Keratinocyte (primary cell): ENCODE measurements around the gene RAB3A. TPM values are rescaled to one million over a fixed set of nuclear protein-coding genes. Genes with fewer than 3 reads are reported as not detected.
"Not testable (repeated sequence)": the region's sequence is repeated elsewhere in the genome, so short reads cannot be mapped to it uniquely, and the experiment has no call there.

Experiments used
- DNase-seq: peaks from one replicate; pipeline ENCODE4 v3.0.0-alpha.2; 2011; ENCODE audit warnings: low read depth, missing footprints, low spot score
- FAIRE-seq: peaks from 2 replicates; lab custom pipeline; 2011; peaks lifted over from hg19 to GRCh38; lab: Jason Lieb, UNC
- H2AFZ ChIP-seq: 2 replicates; pipeline ENCODE4 v1.6.0; 2012; ENCODE audit warnings: low read length, control low read depth, inconsistent platforms; ENCODE audit not compliant: control insufficient read depth
- H3K27ac ChIP-seq: 2 replicates; pipeline ENCODE4 v1.5.1; 2011; ENCODE audit warnings: low read length; ENCODE audit not compliant: control insufficient read depth, insufficient read depth
- H3K27me3 ChIP-seq: 3 replicates; pipeline ENCODE4 v1.6.0; 2011; ENCODE audit warnings: low read length; ENCODE audit not compliant: control insufficient read depth, insufficient read depth; ENCODE audit errors: extremely low read depth
- H3K36me3 ChIP-seq, 2 experiments: 2 replicates in 1 of 2; 3 replicates in 1 of 2; pipeline ENCODE4 v1.5.1; 2011; ENCODE audit warnings: low read length in 2 of 2, mild to moderate bottlenecking in 1 of 2; ENCODE audit not compliant: control insufficient read depth in 2 of 2, insufficient read depth in 2 of 2; ENCODE audit errors: extremely low read depth in 1 of 2
- H3K4me1 ChIP-seq: 3 replicates; pipeline ENCODE4 v1.5.1; 2011; ENCODE audit warnings: low read length; ENCODE audit not compliant: control insufficient read depth, insufficient read depth; ENCODE audit errors: extremely low read depth
- H3K4me2 ChIP-seq: 3 replicates; pipeline ENCODE4 v1.6.0; 2011; ENCODE audit warnings: low read depth, low read length; ENCODE audit not compliant: control insufficient read depth, insufficient read depth; ENCODE audit errors: extremely low read depth
- H3K4me3 ChIP-seq, 3 experiments: fragments of 200-600 bp in 1 of 3; sonication (generic) in 1 of 3; 2 replicates in 2 of 3; 3 replicates in 1 of 3; pipeline ENCODE4 v1.5.1; 2011 to 2016; ENCODE audit warnings: low read length in 3 of 3, mild to moderate bottlenecking in 3 of 3, control low read depth in 2 of 3, inconsistent platforms in 1 of 3, low read depth in 1 of 3, mixed read lengths in 1 of 3, mixed run types in 1 of 3, moderate library complexity in 1 of 3; ENCODE audit not compliant: control insufficient read depth in 2 of 3, insufficient read depth in 2 of 3; ENCODE audit errors: extremely low read depth in 1 of 3
- H3K79me2 ChIP-seq: 2 replicates; pipeline ENCODE4 v1.6.0; 2012; ENCODE audit warnings: low read length; ENCODE audit not compliant: control insufficient read depth, insufficient read depth
- H3K9ac ChIP-seq: 3 replicates; pipeline ENCODE4 v1.6.0; 2011; ENCODE audit warnings: low read length; ENCODE audit not compliant: control insufficient read depth, insufficient read depth; ENCODE audit errors: extremely low read depth
- H3K9me1 ChIP-seq: 3 replicates; pipeline ENCODE4 v1.6.0; 2011; ENCODE audit warnings: low read length; ENCODE audit not compliant: control insufficient read depth, insufficient read depth; ENCODE audit errors: extremely low read depth
- H3K9me3 ChIP-seq: 2 replicates; pipeline ENCODE4 v1.5.1; 2012; ENCODE audit warnings: low read depth, low read length; ENCODE audit not compliant: control insufficient read depth
- H4K20me1 ChIP-seq: 3 replicates; pipeline ENCODE4 v1.6.0; 2011; ENCODE audit warnings: low read length; ENCODE audit not compliant: control insufficient read depth, insufficient read depth; ENCODE audit errors: extremely low read depth
- EZH2 ChIP-seq: IDR thresholded peaks from one replicate; pipeline ENCODE4 v1.6.1; 2012; ENCODE audit warnings: inconsistent platforms, mild to moderate bottlenecking, low read length, moderate library complexity
- dilution Hi-C: fragments of 300-500 bp; cut with MboI; formaldehyde crosslinking; loops from one replicate; pipeline ENCODE4 v1.7.0; 2020; ENCODE audit warnings: low sequenced_read_pairs; ENCODE audit not compliant: extremely low pct_ligation_motif_present
- polyA plus RNA-seq, 5 experiments: library from polyadenylated mRNA; depleted of rRNA in 3 of 5; stranded (reverse) in 3 of 5; stranded (forward) in 1 of 5; unstranded in 1 of 5; fragments of >200 nt; gene quantifications; 1 replicate in 1 of 5; 2 replicates in 3 of 5; 3 replicates in 1 of 5; pipeline versions ENCODE4 v1.2.1 to v1.2.3, GENCODE V29; 2011 to 2012; ENCODE audit warnings: missing spikeins in 2 of 5, low read depth in 1 of 5, low replicate concordance in 1 of 5
- TF ChIP-seq, protein P1 (sequence below), 3 experiments: IDR thresholded peaks in 1 of 3; conservative IDR thresholded peaks in 1 of 3; optimal IDR thresholded peaks in 1 of 3; 2 replicates in 2 of 3; 3 replicates in 1 of 3; pipeline versions ENCODE3 to v1.5.1; 2011; ENCODE audit warnings: low read length in 3 of 3, mild to moderate bottlenecking in 3 of 3, moderate library complexity in 2 of 3, control low read depth in 1 of 3, inconsistent platforms in 1 of 3; ENCODE audit not compliant: insufficient read depth in 2 of 3; ENCODE audit errors: extremely low read depth in 1 of 3

The RAB3A gene
- polyA plus RNA-seq, 1 donor (not counting 4 experiments of a cell fraction or from before 2014, with no cell fraction given): 0.56 TPM

DNA sequence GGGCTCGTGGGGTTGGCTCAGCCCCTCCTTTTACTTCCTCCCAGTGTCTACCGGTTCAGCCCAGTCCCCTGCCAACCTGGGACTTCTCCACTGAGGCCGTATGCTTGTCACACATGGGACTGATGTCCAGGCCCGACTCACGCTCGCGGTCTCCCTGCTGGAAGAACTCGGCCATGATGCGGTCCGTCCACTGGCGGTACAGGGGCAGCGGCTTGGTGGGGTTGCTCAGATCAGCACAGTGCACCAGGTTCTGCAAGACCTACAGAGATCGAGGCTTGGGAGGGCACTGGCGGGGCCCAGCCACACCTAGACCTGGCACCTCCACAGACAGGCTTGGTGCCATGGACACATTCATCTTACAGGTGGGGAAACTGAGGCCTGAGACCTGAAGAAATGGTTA lies 7.8 kb upstream of the RAB3A start:
- H3K9ac ChIP-seq: no peak overlapping the region
- DNase-seq (no peak), FAIRE-seq (no peak)
- TF ChIP-seq, protein P1, sequence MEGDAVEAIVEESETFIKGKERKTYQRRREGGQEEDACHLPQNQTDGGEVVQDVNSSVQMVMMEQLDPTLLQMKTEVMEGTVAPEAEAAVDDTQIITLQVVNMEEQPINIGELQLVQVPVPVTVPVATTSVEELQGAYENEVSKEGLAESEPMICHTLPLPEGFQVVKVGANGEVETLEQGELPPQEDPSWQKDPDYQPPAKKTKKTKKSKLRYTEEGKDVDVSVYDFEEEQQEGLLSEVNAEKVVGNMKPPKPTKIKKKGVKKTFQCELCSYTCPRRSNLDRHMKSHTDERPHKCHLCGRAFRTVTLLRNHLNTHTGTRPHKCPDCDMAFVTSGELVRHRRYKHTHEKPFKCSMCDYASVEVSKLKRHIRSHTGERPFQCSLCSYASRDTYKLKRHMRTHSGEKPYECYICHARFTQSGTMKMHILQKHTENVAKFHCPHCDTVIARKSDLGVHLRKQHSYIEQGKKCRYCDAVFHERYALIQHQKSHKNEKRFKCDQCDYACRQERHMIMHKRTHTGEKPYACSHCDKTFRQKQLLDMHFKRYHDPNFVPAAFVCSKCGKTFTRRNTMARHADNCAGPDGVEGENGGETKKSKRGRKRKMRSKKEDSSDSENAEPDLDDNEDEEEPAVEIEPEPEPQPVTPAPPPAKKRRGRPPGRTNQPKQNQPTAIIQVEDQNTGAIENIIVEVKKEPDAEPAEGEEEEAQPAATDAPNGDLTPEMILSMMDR (optimal IDR thresholded peaks at IDR 0.05 in 1 of 3, IDR thresholded peaks at IDR 0.05 in 1 of 3, conservative IDR thresholded peaks at IDR 0.05 in 1 of 3; ENCODE audit: extremely low read depth in 1 of 3, insufficient read depth in 2 of 3, low read length in 3 of 3): no peak
- no peak for TF ChIP-seq EZH2
- H3K4me1 ChIP-seq: peaks cover 4% of the 10 kb centered on the region
- H3K4me2 ChIP-seq: no peak overlapping the region
- H3K27ac ChIP-seq: no peak overlapping the region
- H3K9me3 ChIP-seq: no peaks in the 10 kb centered on the region
- no peak overlapping the region for H3K4me3 ChIP-seq
- H3K36me3 ChIP-seq: no peaks in the 10 kb centered on the region
- H3K79me2 ChIP-seq: no peaks in the 10 kb centered on the region
- no peak overlapping the region for H2AFZ ChIP-seq
- H4K20me1 ChIP-seq: no peaks in the 10 kb centered on the region
- no peaks in the 10 kb centered on the region for H3K27me3 ChIP-seq
- H3K9me1 ChIP-seq: no peaks in the 10 kb centered on the region
- dilution Hi-C loops: no loop called here

DNA sequence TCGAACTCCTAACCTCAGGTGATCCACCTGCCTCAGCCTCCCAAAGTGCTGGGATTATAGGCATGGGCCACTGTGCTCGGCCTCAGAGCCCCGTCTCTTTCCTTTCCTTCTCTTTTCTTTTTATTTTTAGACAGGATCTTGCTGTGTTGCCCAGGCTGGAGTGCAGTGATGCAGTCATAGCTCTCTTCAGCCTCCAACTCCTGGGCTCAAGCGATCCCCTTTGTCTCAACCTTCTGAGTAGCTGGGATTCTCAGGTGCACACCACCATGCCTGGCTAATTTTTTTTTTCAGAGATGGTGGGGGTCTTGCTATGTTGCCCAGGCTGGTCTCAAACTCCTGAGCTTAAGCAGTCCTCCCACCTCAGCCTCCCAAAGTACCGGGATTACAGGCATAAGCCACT lies 6.1 kb upstream of the RAB3A start:
- FAIRE-seq, H3K27me3 ChIP-seq, DNase-seq, H3K4me1 ChIP-seq, H3K27ac ChIP-seq, H3K36me3 ChIP-seq, H2AFZ ChIP-seq, H3K4me3 ChIP-seq, H3K9ac ChIP-seq, H3K79me2 ChIP-seq, H4K20me1 ChIP-seq, H3K4me2 ChIP-seq, H3K9me1 ChIP-seq, H3K9me3 ChIP-seq, dilution Hi-C loops: not testable (repeated sequence)
